ENCODE data around the gene INTS11.

DNA sequence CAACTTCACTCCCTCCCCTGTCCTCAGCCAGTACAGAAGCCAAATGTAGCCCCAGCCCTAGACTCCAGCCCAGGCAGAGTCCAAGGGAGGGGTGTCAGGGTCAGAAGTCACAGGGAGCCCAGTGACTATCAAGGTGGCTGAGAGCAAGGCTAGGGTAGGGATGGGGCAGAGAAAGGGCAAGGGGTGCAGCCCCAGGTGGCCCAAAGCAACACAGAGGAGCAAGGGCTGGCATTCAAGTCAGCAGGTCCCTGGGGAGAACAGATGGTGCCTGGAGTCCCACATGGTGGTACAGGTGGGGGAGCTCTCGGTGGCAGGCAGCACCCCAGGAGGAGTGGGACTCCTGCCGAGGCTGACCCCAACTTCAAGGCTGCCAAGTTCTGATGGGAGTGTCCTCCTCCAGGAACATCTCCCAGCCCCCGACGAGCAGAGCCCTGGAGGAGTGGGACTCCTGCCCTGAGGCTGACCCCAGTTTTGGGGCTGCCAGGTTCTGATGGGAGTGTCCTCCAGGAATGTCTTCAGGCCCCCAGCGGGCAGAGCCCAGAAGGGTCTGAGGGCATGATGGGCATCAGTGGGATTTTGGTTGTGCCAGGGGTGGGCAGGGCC, 28.4 kb upstream of the INTS11 start:
- TF ChIP-seq POLR2A (IDR thresholded peaks at IDR 0.05; ENCODE audit: low read depth, low read length) (no peak), PAX5 (IDR thresholded peaks at IDR 0.05; ENCODE audit: insufficient read depth, low read length, severe bottlenecking) (no peak), POLR2AphosphoS5 (IDR thresholded peaks at IDR 0.05; ENCODE audit: low read depth, low read length) (no peak), SPI1 (IDR thresholded peaks at IDR 0.05; ENCODE audit: low read depth, low read length) (no peak), TAF1 (IDR thresholded peaks at IDR 0.05; ENCODE audit: low read depth, low read length) (no peak)

Measured in GM12891 (cell line).